ENCODE data around the gene MICALL1. TPM values are rescaled to one million over a fixed set of nuclear protein-coding genes. Genes with fewer than 3 reads are reported as not detected.
A peak's percentile ranks its signal among the peaks of the same experiment; 100 is the strongest.

MICALL1 gene
- total and polyA plus RNA-seq, 2 of the 13 experiments (the other 11 are each of a cell fraction or from before 2014, with no cell fraction given): 7.6 to 10.6 TPM

GRCh38 chr22:37981282-37982011, 75.3 kb downstream of the MICALL1 start (continued):
- TF ChIP-seq THRA (CRISPR knock-in tag; IDR thresholded peaks at IDR 0.05; ENCODE audit: borderline replicate concordance): no peak
- TF ChIP-seq POGK (CRISPR knock-in tag; conservative IDR thresholded peaks at IDR 0.05): no peak
- no peak for TF ChIP-seq ZNF761 (CRISPR knock-in tag; conservative IDR thresholded peaks at IDR 0.05)
- no peak for TF ChIP-seq SYNCRIP (IDR thresholded peaks at IDR 0.05; ENCODE audit: insufficient read depth, low read depth, low read length)
- 0 out of 2 replicates have a peak, but pooled peaks have one; percentile 44 for TF ChIP-seq ZNF567 (CRISPR knock-in tag; IDR thresholded peaks at IDR 0.05; ENCODE audit: borderline replicate concordance)
- TF ChIP-seq TMF1 (CRISPR knock-in tag; IDR thresholded peaks at IDR 0.05; ENCODE audit: low read depth): no peak
- no peak for TF ChIP-seq ZBTB39 (CRISPR knock-in tag; IDR thresholded peaks at IDR 0.05)
- no peak for TF ChIP-seq ZNF10 (CRISPR knock-in tag; IDR thresholded peaks at IDR 0.05; ENCODE audit: borderline replicate concordance, low read depth)
- no peak for TF ChIP-seq ZBTB42 (CRISPR knock-in tag; IDR thresholded peaks at IDR 0.05)
- TF ChIP-seq ZNF644 (CRISPR knock-in tag; IDR thresholded peaks at IDR 0.05; ENCODE audit: low read depth): peak; percentile 79; the same call in 1 of the 2 replicates
- TF ChIP-seq ZNF574 (CRISPR knock-in tag; IDR thresholded peaks at IDR 0.05): no peak
- no peak for TF ChIP-seq ETV5 (CRISPR knock-in tag; IDR thresholded peaks at IDR 0.05; ENCODE audit: borderline replicate concordance)
- TF ChIP-seq NFE2L1 (CRISPR knock-in tag; IDR thresholded peaks at IDR 0.05; ENCODE audit: borderline replicate concordance): no peak
- peak; percentile 41 for TF ChIP-seq HOXA3 (CRISPR knock-in tag; IDR thresholded peaks at IDR 0.05)
- TF ChIP-seq SSRP1 (CRISPR knock-in tag; IDR thresholded peaks at IDR 0.05): no peak
- TF ChIP-seq NR3C1 (CRISPR knock-in tag; IDR thresholded peaks at IDR 0.05): no peak
- TF ChIP-seq HDAC1 (CRISPR knock-in tag; IDR thresholded peaks at IDR 0.05): peak; percentile 57; the same call in 1 of the 2 replicates
